ENCODE data around the gene MAGI2. TPM values are rescaled to one million over a fixed set of nuclear protein-coding genes. Genes with fewer than 3 reads are reported as not detected.
"Not testable (repeated sequence)": the region's sequence is repeated elsewhere in the genome, so short reads cannot be mapped to it uniquely, and the experiment has no call there.

The MAGI2 gene
- total RNA-seq, 4 donors from 2014 or later: 0.90 to 2.4 (median 0.99) TPM

GRCh38 chr7:79034730-79035129 lies 418.7 kb downstream of the MAGI2 start:
- no peak for DNase-seq
- ATAC-seq: no peak
- Histone ChIP-seq H3K27ac (no peak overlapping the region), H3K36me3 (no peaks in the 10 kb centered on the region), H3K27me3 (no peaks in the 10 kb centered on the region), H3K4me1 (no peaks in the 10 kb centered on the region), H3K4me3 (no peak overlapping the region), H3K9me3 (no peaks in the 10 kb centered on the region)
- intact Hi-C loops (cut with DNase I; ENCODE audit: low total_unique reads) (no loop called here), in situ Hi-C loops (cut with MboI; ENCODE audit: low sequenced_read_pairs in 4 of 4) (no loop called here)
- no peak for TF ChIP-seq POLR2A (IDR thresholded peaks at IDR 0.05)
- TF ChIP-seq, protein P1, sequence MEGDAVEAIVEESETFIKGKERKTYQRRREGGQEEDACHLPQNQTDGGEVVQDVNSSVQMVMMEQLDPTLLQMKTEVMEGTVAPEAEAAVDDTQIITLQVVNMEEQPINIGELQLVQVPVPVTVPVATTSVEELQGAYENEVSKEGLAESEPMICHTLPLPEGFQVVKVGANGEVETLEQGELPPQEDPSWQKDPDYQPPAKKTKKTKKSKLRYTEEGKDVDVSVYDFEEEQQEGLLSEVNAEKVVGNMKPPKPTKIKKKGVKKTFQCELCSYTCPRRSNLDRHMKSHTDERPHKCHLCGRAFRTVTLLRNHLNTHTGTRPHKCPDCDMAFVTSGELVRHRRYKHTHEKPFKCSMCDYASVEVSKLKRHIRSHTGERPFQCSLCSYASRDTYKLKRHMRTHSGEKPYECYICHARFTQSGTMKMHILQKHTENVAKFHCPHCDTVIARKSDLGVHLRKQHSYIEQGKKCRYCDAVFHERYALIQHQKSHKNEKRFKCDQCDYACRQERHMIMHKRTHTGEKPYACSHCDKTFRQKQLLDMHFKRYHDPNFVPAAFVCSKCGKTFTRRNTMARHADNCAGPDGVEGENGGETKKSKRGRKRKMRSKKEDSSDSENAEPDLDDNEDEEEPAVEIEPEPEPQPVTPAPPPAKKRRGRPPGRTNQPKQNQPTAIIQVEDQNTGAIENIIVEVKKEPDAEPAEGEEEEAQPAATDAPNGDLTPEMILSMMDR (IDR thresholded peaks at IDR 0.05 in 4 of 5, conservative IDR thresholded peaks at IDR 0.05 in 1 of 5): no peak

DNA sequence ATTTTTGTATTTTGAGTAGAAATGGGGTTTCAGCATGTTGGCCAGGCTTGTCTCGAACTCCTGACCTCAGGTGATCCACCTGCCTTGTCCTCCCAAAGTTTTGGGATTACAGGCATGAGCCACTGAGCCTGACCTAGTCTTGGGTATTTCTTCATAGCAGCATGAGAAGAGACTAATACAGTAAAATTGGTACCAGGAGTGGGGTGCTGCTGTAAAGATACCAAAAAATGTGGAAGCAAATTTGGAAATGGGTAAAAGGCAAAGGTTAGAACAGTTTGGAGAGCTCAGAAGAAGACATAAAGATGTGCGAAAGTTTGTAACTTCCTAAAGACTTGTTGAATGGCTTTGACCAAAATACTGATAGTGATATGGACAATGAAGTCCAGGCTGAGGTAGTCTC lies 433.8 kb downstream of the MAGI2 start:
- ATAC-seq; intact Hi-C loops (cut with DNase I; ENCODE audit: low total_unique reads); DNase-seq; in situ Hi-C loops (cut with MboI; ENCODE audit: low sequenced_read_pairs in 4 of 4); H3K36me3 ChIP-seq; H3K27me3 ChIP-seq; H3K9me3 ChIP-seq; H3K4me1 ChIP-seq; H3K4me3 ChIP-seq; H3K27ac ChIP-seq: not testable (repeated sequence)

DNA sequence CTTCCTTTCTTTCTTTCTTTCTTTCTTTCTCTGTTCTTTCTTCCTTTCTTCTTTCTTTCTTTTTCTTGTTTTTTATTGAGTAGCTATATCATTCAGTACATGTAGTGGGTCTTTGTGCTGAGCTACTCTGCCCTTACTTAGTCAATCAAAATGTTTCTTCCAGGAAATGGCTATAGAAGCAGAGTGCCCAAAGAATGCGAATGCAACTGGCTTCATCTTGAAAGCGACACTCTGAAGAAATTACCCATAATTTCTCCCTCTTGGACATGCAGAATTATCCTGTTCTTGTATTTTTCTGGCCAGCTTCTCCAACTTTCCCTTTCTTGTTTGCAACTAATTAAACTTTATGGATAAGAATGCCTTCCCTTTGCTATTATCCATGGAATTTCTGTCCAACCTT lies 441.5 kb downstream of the MAGI2 start:
- no peaks in the 10 kb centered on the region for H3K36me3 ChIP-seq
- in situ Hi-C loops (cut with MboI; ENCODE audit: low sequenced_read_pairs in 4 of 4): no loop called here
- no peak overlapping the region for H3K4me3 ChIP-seq
- H3K4me1 ChIP-seq: no peaks in the 10 kb centered on the region
- TF ChIP-seq POLR2A (IDR thresholded peaks at IDR 0.05): no peak
- TF ChIP-seq, protein P1 (IDR thresholded peaks at IDR 0.05 in 4 of 5, conservative IDR thresholded peaks at IDR 0.05 in 1 of 5): no peak
- ATAC-seq (no peak), DNase-seq (no peak)
- H3K9me3 ChIP-seq: no peaks in the 10 kb centered on the region
- no peak overlapping the region for H3K27ac ChIP-seq
- intact Hi-C loops (cut with DNase I; ENCODE audit: low total_unique reads): no loop called here
- H3K27me3 ChIP-seq: no peaks in the 10 kb centered on the region

DNA sequence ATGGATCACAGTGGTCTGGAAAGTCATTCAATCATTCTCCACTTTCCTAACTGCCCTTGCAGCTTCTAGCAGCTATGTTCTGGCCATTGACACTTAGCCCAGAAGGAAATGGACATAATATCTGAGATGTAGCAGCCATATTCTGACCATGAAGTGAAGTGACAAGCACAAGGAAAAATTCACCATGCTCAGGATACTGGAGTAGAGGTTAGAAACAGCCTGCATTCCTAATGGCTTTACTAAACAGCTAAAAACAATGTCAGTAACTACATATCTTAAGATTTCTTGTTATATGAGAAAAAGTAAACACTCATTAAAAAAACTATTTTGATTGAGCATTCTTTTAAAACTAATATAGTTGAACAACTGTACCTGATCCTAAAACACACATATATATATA lies 443.8 kb downstream of the MAGI2 start:
- Histone ChIP-seq H3K27me3 (no peaks in the 10 kb centered on the region), H3K9me3 (no peaks in the 10 kb centered on the region), H3K36me3 (no peaks in the 10 kb centered on the region), H3K4me1 (no peaks in the 10 kb centered on the region), H3K4me3 (no peak overlapping the region), H3K27ac (no peak overlapping the region)
- intact Hi-C loops (cut with DNase I; ENCODE audit: low total_unique reads): no loop called here
- DNase-seq (no peak), ATAC-seq (no peak)
- in situ Hi-C loops (cut with MboI; ENCODE audit: low sequenced_read_pairs in 4 of 4): no loop called here
- TF ChIP-seq POLR2A (IDR thresholded peaks at IDR 0.05): no peak
- TF ChIP-seq, protein P1 (IDR thresholded peaks at IDR 0.05 in 4 of 5, conservative IDR thresholded peaks at IDR 0.05 in 1 of 5): no peak

- ATAC-seq: no peak
- in situ Hi-C loops (cut with MboI; ENCODE audit: low sequenced_read_pairs in 4 of 4): no loop called here
These were observed 444.7 kb downstream of the MAGI2 start for GRCh38 chr7:79008786-79009185.

More at GRCh38 chr7:79008786-79009185, 444.7 kb downstream of the MAGI2 start:
- no peak overlapping the region for H3K4me3 ChIP-seq
- H3K4me1 ChIP-seq: no peaks in the 10 kb centered on the region
- DNase-seq: no peak
- H3K27ac ChIP-seq: no peak overlapping the region
- no peaks in the 10 kb centered on the region for H3K9me3 ChIP-seq
- TF ChIP-seq, protein P1 (IDR thresholded peaks at IDR 0.05 in 4 of 5, conservative IDR thresholded peaks at IDR 0.05 in 1 of 5): no peak
- TF ChIP-seq POLR2A (IDR thresholded peaks at IDR 0.05): no peak
- intact Hi-C loops (cut with DNase I; ENCODE audit: low total_unique reads): no loop called here
- H3K36me3 ChIP-seq: no peaks in the 10 kb centered on the region
- no peaks in the 10 kb centered on the region for H3K27me3 ChIP-seq
